Karpas-422 (cell line): Measurements from ENCODE around the gene CROCC2. TPM values are rescaled to one million over a fixed set of nuclear protein-coding genes. Genes with fewer than 3 reads are reported as not detected.

Experiments used
- DNase-seq: peaks from one replicate; pipeline ENCODE4 v3.0.0-alpha.2; 2015
- H2AFZ ChIP-seq: fragments of 200-600 bp; sonication (generic); 2 replicates; pipeline ENCODE4 v1.6.1; 2014; ENCODE audit warnings: antibody characterized with exemption, low read length, mixed read lengths
- H3K27ac ChIP-seq: fragments of 200-600 bp; sonication (generic); 2 replicates; pipeline ENCODE4 v1.5.1; 2014; ENCODE audit warnings: mild to moderate bottlenecking, low read length, moderate library complexity
- H3K27me3 ChIP-seq: fragments of 200-600 bp; sonication (generic); 2 replicates; pipeline ENCODE4 v1.6.1; 2014; ENCODE audit warnings: low read length, mixed read lengths
- H3K36me3 ChIP-seq: fragments of 200-600 bp; sonication (generic); 2 replicates; pipeline ENCODE4 v1.6.1; 2014; ENCODE audit warnings: low read length, mixed read lengths; ENCODE audit not compliant: insufficient read depth
- H3K4me1 ChIP-seq: fragments of 200-600 bp; sonication (generic); 2 replicates; pipeline ENCODE4 v1.6.1; 2014; ENCODE audit warnings: mild to moderate bottlenecking, low read length, mixed read lengths
- H3K4me2 ChIP-seq: fragments of 200-600 bp; sonication (generic); 2 replicates; pipeline ENCODE4 v1.6.1; 2014; ENCODE audit warnings: low read length, low read depth, mild to moderate bottlenecking; ENCODE audit not compliant: poor library complexity, severe bottlenecking
- H3K4me3 ChIP-seq: fragments of 200-600 bp; sonication (generic); 2 replicates; pipeline ENCODE4 v1.5.1; 2014; ENCODE audit warnings: mild to moderate bottlenecking, antibody characterized with exemption, low read length, mixed read lengths
- H3K79me2 ChIP-seq: fragments of 200-600 bp; sonication (generic); 2 replicates; pipeline ENCODE4 v1.6.1; 2014; ENCODE audit warnings: mild to moderate bottlenecking, low read length, mixed read lengths
- H3K9ac ChIP-seq: fragments of 200-600 bp; sonication (generic); 2 replicates; pipeline ENCODE4 v1.6.0; 2014; ENCODE audit warnings: low read length
- H3K9me2 ChIP-seq: fragments of 200-600 bp; sonication (generic), shearing (Covaris generic); replicated peaks from 2 replicates; pipeline ENCODE4 v1.6.0; 2014; ENCODE audit warnings: mild to moderate bottlenecking, low read length, moderate library complexity; ENCODE audit not compliant: insufficient read depth
- H3K9me3 ChIP-seq: fragments of 300-700, 200-600 bp; sonication (generic); 2 replicates; pipeline ENCODE4 v1.6.1; 2014; ENCODE audit warnings: low read length, mixed read lengths
- H4K20me1 ChIP-seq: fragments of 200-600 bp; sonication (generic); 2 replicates; pipeline ENCODE4 v1.6.1; 2014; ENCODE audit warnings: mild to moderate bottlenecking, antibody characterized with exemption, low read length, low read depth; ENCODE audit not compliant: insufficient read depth
- total RNA-seq: library from RNA; depleted of rRNA; stranded (reverse); fragments of >200 nt; shearing (Covaris generic); gene quantifications from 2 replicates; pipeline ENCODE4 v1.2.3, GENCODE V29; 2014; ENCODE audit warnings: low replicate concordance

Gene CROCC2
- total RNA-seq, 1 experiment from 2014 or later: not detected

DNA sequence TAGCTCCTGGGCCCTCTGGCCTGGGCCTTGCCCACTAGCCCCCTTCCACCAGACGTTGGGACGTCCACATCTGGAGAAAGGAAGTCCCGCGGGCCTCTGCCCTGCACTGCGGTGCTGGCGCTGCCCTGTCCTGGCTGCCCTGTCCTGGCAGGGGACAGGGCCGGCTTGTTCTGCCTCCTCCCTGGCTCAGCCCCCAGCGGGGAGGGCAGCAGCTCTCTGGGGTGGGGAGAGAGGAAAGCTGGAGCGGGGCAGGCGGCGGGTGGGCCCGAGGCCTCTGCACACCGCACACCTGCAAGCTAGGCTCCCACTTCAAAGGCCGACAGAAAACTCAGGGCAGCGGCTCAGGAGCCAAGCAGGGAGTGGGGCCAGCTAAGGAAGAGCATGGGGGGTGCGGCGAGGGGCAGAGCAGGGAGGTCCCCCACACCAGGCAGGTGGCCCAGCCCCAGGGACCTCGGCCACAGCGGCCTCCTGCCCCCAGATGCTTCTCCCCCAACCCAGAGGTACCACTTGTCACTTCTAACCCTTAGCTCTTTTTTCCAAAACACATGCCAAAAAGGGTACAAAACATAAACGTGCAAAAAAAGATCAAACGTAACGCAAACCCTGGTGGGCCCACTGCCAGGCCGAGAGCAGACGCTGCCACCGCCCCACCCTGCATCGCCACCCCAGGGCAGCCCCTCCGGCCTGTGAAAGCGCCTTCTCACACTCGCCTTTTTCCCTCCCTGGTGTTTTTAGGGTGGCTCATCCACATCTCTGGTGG is 105.8 kb downstream of the CROCC2 start:
- Histone ChIP-seq H2AFZ (no peak overlapping the region), H3K9me3 (no peaks in the 10 kb centered on the region), H3K9me2 (no peaks in the 10 kb centered on the region), H3K27ac (no peak overlapping the region), H3K4me3 (no peak overlapping the region), H3K4me2 (no peak overlapping the region), H3K36me3 (no peaks in the 10 kb centered on the region), H4K20me1 (no peaks in the 10 kb centered on the region), H3K9ac (no peak overlapping the region), H3K4me1 (peaks cover 8% of the 10 kb centered on the region), H3K79me2 (no peaks in the 10 kb centered on the region), H3K27me3 (no peaks in the 10 kb centered on the region)
- DNase-seq: no peak

- Histone ChIP-seq H3K9ac (no peak overlapping the region), H4K20me1 (no peaks in the 10 kb centered on the region), H3K27ac (no peak overlapping the region), H3K9me3 (no peaks in the 10 kb centered on the region), H3K79me2 (no peaks in the 10 kb centered on the region), H2AFZ (no peak overlapping the region), H3K4me2 (no peak overlapping the region), H3K9me2 (no peaks in the 10 kb centered on the region), H3K36me3 (no peaks in the 10 kb centered on the region), H3K4me3 (no peak overlapping the region), H3K4me1 (peaks cover 8% of the 10 kb centered on the region), H3K27me3 (no peaks in the 10 kb centered on the region)
- no peak for DNase-seq
Observed at GRCh38 chr2:241014224-241014623, 108.1 kb downstream of the CROCC2 start.

DNA sequence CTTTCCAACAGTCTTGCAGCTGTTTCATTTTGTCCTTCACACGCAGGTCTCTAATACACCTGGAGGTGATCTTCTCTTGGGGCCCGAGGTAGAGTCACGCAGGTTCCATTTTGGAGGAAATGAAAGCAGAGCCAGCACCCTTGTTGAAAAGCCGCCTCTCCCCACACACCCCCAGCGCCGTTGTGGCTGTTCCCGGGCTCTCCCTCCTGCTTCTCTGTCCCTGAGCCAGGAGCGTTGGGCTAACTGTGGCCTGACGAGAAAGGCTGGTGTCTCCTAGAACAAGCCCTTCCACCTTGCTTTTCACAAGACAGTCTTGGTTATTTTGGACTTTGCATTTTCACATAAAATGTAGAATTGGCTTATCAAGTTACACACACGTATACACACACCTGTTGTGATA is 108.6 kb downstream of the CROCC2 start:
- H2AFZ ChIP-seq: no peak overlapping the region
- H3K4me2 ChIP-seq: no peak overlapping the region
- no peak overlapping the region for H3K9ac ChIP-seq
- no peak overlapping the region for H3K27ac ChIP-seq
- no peak for DNase-seq
- H4K20me1 ChIP-seq: no peaks in the 10 kb centered on the region
- H3K79me2 ChIP-seq: no peaks in the 10 kb centered on the region
- no peak overlapping the region for H3K4me3 ChIP-seq
- H3K4me1 ChIP-seq: peaks cover 8% of the 10 kb centered on the region
- no peaks in the 10 kb centered on the region for H3K9me2 ChIP-seq
- no peaks in the 10 kb centered on the region for H3K36me3 ChIP-seq
- no peaks in the 10 kb centered on the region for H3K9me3 ChIP-seq
- H3K27me3 ChIP-seq: no peaks in the 10 kb centered on the region

- no peaks in the 10 kb centered on the region for H3K79me2 ChIP-seq
- no peaks in the 10 kb centered on the region for H3K9me3 ChIP-seq
- H2AFZ ChIP-seq: no peak overlapping the region
- no peak overlapping the region for H3K4me2 ChIP-seq
- H3K9me2 ChIP-seq: no peaks in the 10 kb centered on the region
- DNase-seq: no peak
- no peak overlapping the region for H3K4me3 ChIP-seq
- H3K27ac ChIP-seq: no peak overlapping the region
- no peaks in the 10 kb centered on the region for H4K20me1 ChIP-seq
- peaks cover 4% of the 10 kb centered on the region for H3K4me1 ChIP-seq
- no peaks in the 10 kb centered on the region for H3K36me3 ChIP-seq
- H3K9ac ChIP-seq: no peak overlapping the region
- H3K27me3 ChIP-seq: no peaks in the 10 kb centered on the region
Observed at GRCh38 chr2:241015439-241015838, 109.3 kb downstream of the CROCC2 start.

DNA sequence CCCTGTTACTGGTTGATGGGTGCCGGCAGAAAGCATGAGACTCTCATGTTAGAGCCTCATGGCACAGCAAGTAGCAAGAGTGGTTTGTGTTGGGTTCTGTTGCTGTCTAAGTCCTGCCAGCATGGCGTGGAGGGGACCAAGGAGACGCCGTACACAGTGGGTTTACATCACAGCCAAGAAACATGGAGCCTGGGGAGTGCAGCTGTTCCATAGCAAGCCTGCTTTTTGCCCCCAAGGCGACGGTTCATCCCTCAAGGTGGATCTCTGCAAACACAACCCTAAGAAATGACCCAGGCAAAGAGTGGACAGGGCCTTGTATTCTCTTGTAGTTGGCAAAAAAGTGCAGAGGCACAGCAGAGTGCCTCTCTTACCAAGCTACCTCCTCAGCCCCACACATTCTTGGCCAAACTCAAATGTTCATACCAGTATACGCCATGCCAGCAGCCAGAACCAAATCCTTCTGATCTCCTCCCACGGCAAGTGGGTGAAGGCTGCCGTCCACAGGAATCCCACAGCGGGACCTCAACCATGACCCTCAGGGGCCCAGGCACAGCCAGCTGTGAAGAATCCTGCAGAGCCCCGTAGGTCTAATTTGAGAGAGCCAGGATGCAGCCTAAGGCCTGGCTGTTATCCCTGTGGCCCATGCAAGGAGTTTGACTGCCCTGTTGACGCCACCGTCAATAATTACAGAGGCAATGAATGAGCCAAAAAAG is 111.2 kb downstream of the CROCC2 start:
- no peaks in the 10 kb centered on the region for H4K20me1 ChIP-seq
- H2AFZ ChIP-seq: no peak overlapping the region
- no peaks in the 10 kb centered on the region for H3K79me2 ChIP-seq
- DNase-seq: no peak
- no peaks in the 10 kb centered on the region for H3K9me3 ChIP-seq
- no peak overlapping the region for H3K27ac ChIP-seq
- H3K9ac ChIP-seq: no peak overlapping the region
- H3K4me2 ChIP-seq: no peak overlapping the region
- H3K4me3 ChIP-seq: no peak overlapping the region
- no peaks in the 10 kb centered on the region for H3K27me3 ChIP-seq
- H3K9me2 ChIP-seq: no peaks in the 10 kb centered on the region
- H3K4me1 ChIP-seq: no peaks in the 10 kb centered on the region
- no peaks in the 10 kb centered on the region for H3K36me3 ChIP-seq

- Histone ChIP-seq H3K9ac (no peak overlapping the region), H3K79me2 (no peaks in the 10 kb centered on the region), H2AFZ (no peak overlapping the region), H3K9me3 (no peaks in the 10 kb centered on the region), H3K9me2 (no peaks in the 10 kb centered on the region), H3K36me3 (no peaks in the 10 kb centered on the region), H3K4me2 (no peak overlapping the region), H3K27ac (no peak overlapping the region), H3K27me3 (no peaks in the 10 kb centered on the region), H4K20me1 (no peaks in the 10 kb centered on the region), H3K4me1 (no peaks in the 10 kb centered on the region), H3K4me3 (no peak overlapping the region)
- DNase-seq: no peak
Observed at GRCh38 chr2:241018051-241018891, 112.1 kb downstream of the CROCC2 start.

DNA sequence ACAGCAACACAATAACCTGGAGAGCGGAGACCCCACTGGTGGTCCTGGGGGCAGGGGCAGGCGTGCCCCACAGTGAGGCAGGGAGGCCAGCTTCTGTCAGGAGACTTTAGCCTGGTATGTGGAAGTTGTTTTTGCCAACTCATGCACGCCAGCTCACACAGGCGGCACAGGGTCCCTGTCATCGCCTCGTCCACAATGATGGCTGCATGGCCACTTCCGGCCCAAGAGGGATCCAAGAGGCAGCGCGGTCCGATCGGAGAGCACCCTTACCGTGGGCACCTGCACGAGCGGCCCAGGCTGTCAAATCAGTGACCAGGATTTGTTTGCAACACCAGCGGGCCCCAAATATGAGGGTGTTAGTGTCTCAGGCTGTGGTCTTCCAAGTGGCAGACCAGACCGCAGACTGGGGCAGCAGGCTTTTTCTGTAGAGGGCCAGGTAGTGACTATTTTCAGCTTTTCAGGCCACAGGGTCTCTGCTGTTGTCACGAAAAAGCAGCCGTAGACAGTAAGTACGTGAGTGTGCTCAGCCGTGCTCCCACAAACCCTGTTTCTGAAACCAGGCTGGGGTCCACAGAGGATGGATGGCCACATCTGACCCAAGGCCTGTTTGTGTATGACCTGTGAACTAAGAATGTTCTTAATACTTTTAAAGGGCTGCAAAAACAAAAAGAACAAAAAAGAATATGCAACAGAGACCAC is 113.5 kb downstream of the CROCC2 start:
- H3K36me3 ChIP-seq: no peaks in the 10 kb centered on the region
- no peak overlapping the region for H3K4me2 ChIP-seq
- no peak overlapping the region for H3K4me3 ChIP-seq
- no peaks in the 10 kb centered on the region for H3K4me1 ChIP-seq
- H4K20me1 ChIP-seq: no peaks in the 10 kb centered on the region
- H3K27me3 ChIP-seq: no peaks in the 10 kb centered on the region
- H3K9me2 ChIP-seq: no peaks in the 10 kb centered on the region
- no peak for DNase-seq
- no peaks in the 10 kb centered on the region for H3K9me3 ChIP-seq
- H2AFZ ChIP-seq: no peak overlapping the region
- H3K27ac ChIP-seq: no peak overlapping the region
- H3K9ac ChIP-seq: no peak overlapping the region
- no peaks in the 10 kb centered on the region for H3K79me2 ChIP-seq
